HG03565 (cell line): Measurements from ENCODE around the gene SPATA17.

ENCODE experiments used
- ATAC-seq: cut with Tn5 transposase; IDR thresholded peaks from one replicate; pipeline ENCODE4 v1.9.1; 2021; ENCODE audit warnings: mild to moderate bottlenecking, moderate library complexity; ENCODE audit not compliant: unreplicated experiment

The SPATA17 gene

DNA sequence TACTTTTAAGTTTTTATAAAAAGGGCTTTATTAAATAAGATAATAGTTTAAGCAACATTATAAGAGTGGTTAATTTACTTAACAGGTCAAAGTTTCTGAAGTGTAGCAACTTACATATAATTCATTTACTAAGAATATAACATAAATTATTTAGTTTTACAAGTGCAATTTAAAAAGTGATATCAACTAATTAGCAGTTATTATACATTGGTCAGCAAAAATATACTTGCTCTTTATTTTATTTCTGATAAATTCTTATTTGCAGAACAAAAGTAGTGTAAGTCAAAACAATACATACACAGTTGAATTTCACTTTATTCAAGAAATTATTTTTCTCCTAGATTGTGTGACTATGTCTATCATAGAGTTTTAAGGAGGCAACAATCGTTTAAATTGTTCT, 215.6 kb downstream of the SPATA17 start:
- no peak for ATAC-seq

DNA sequence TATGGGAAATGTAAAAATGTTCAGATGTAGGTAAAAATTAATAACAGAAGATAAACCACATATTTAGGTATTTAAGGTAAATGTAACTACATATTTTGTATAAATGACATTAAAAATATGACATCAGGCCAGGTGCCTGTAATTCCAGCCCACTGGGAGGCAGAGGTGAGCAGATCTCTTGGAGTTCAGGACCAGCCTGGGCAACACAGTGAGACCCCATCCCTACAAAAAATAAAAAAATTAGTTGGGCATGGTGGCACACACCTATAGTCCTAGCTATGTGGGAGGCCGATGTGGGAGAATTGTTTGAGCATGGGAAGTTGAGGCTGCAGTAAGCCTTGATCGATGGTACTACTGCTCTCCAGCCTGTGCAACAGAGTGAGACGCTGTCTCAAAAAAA, 216.5 kb downstream of the SPATA17 start:
- no peak for ATAC-seq

DNA sequence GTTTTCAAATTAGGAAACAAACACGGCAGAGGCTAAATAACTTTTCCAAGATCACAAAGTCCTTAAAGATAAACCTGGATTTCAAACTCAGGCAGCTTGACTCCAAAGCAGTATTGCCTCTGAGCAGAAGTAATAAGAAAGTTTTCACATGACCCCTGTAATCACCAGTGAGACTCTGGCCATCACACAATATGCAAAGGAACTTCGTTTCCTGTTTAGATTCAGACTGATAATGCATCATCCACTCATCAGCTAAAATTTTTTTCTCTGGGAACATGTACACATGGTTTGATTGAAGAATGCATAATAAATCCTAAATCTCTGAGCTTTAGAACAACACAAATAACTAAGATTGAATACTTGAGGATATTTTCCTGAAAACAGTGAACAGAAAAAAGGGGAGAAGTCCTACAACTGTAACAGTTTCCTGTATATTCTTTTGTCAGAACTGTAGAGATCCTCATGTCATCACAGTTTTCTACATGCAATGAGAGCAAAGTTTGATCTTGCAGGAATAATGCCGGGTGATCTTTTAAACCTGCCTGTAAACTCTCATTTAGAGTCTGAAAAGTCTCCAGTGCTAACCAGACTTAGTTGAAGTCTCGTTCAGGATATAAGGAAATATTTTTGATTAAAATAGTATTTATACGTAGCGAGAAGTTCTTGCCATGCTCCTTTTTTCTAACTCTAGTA, 225.3 kb downstream of the SPATA17 start:
- ATAC-seq: no peak

DNA sequence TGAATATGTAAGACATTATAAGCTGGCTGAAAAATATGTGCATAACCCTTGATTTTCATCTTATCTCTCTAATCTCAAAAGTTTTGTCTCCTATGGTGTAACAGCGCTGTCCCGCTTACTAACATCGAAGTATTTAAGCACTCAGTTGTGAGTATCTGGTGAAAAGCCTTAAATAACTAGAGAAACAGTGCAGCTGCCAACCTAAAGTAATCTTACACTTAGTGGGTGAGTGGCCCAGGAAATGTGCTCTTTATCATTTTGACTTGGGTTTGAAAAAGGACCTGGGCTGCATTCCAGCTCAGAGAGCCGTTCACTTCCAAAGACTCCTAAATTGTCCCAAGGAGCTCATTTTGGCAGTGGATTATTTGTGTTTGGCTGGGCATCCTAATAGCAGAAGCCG, 225.9 kb downstream of the SPATA17 start:
- no peak for ATAC-seq

DNA sequence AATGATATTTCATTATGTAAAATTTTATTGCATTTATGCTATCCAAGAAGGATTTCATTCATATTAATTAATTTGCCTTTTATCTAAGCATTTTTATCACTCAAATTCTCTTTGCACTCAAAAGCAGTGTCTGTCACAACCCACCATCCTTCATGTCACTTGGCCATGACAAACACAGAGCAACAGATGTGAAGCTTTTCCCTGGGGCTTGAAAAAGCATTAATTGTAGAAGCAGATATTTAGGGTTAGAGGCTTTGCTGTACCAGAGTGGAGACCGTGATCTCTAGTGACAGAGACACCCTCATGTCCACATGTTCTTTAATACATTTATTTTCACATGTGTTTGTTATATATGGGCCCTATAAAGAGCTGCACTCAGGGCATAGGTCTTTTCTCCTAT, 230.5 kb downstream of the SPATA17 start:
- ATAC-seq: no peak

DNA sequence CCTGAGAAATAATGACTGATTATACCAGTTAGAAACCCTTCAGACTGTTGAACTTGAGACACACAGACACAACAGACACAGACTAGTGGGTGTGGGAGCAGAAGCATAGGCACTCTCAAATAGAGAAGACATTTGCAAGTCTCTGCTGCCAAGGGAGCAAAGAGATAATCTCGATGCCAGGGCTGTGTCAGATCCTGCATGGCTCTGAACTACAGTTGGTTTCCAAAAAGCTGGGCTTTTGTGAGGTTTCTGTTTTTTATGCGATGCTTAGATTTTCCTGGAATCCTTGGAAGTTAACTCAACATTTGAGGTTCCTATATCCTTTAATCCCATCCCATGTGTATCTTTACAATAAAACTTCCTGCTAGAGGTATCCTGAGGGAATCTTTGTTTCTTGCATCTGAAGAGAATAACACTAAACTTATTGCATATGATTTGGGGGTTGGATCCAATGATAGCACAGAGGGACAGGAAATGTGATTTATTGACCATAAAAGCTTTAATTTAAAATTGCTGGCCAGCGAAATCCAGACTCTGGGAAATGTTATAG, 236.4 kb downstream of the SPATA17 start:
- ATAC-seq: no peak

DNA sequence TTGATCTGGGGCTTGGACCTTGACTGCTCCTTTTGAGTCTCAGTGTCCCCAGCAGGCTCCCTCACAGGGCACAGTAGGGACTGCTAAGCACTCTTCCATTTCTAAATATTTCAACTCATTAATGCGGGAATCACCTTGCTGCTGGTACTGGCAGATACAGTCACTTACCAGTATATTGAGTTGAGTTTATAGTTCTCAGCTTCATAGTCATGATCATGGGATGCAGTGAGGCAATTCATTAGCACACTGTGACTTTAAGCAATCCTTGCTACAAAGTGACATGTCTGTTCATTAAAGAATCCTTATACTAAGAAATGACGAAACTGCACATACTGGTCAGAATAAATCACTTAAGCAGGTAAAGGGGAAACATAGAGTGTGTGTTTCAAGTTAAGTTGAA, 240.8 kb downstream of the SPATA17 start:
- ATAC-seq: no peak

DNA sequence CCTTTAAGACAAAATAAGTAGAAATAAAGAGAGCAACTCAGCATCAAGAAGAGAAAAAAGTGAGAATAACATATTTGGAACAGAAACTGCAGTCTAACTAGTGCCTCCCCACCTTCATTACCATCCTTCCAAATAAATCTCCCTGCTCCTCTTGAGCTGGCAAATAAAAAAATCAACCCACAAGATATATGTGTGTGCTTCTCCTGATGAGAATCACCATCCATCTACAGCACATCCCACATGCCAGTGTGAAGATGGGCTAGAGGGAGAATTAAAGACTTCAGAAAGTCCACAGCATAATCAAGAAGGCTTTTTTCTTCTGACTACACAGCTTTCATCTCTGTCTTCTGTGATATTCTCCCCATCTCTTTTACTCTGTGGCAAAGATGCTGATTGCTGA, 244.1 kb downstream of the SPATA17 start:
- no peak for ATAC-seq

DNA sequence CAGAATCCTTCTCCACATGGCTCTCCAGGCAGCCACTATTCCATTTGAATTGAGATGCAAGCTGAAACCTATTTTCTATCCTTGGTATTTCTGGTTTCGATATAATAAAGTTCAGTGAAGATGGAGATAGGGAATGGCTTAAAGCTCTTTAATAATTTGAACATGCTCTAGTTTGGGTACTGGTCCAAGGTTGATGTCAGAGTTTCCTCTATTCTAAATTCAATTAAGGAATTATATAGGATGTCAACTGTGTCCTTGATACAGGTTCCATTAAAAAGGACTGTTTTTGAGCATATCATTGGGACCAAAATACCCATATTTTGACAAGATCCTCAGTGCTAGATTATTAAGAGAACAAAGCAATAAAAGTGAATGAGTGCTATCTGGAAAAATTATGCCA, 245.3 kb downstream of the SPATA17 start:
- no peak for ATAC-seq

DNA sequence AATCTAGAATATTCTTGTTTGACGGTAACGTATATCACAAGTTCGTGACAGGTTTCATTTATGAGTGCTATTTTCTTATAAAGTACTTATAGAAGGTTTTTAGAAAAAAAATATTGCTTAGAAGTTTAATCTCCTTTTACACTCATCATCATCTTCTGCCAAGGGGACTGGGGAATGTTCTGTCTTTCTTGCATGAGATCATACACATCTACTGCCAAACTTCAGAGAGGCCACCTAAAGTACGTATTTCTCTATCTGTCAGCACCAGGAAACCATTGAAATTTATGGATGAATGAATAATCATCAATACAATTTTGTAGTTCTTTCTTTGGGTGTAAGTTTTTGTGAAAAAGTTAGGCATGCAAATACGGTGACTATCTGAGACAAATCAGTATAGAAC, 245.8 kb downstream of the SPATA17 start:
- no peak for ATAC-seq

DNA sequence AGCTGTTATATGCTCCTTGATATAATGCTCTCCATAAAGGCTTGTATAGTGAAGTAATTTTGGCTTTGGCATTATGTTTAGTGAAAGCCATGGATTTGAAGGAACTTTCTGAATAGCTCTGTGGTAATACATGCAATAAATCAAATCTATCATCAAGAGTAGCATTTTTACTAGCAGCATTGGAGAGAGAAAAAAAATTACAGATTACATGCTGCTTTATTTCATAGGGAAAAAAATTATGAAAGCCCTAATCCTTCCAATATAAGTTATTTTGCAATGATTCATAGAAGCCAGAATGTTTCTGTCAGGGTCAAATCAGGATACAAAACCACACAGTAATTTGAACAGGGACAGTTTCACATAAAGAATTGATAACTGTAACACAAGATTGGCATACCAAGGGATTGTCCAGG, 250.0 kb downstream of the SPATA17 start:
- ATAC-seq: no peak

DNA sequence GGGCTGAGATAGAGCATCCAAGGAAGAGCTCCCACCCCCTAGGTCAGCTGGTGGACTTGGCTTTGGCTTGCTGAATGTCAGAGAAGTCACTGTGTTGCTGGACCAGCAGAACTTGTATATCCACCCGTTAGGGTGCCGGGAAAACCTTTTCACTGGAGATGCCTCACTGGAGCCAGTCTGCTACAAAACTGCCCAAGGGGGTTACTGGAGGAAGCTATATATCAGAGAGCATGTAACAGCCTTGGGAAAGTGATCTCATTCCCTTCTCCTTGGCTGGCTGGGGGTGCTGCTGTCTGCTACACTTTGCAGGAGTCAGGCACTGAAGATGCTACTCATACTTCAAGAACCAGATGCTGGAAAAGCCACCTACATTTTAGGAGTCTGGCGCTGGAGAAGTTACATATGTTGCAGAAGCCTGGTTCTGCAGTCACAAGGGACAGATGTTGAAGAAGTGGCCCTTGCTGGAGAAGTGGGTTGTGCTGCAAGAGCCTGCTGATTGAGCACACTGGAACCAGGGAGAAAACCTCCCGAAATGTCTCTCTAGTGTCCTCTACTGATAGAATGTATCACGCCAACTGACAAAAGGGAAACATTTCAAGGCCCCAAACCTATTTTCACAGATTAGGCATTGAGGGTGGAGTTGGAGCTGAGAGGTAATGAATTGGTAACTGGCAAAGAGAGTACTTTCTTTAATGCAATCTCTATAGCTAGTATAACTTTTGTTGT, 250.6 kb downstream of the SPATA17 start:
- no peak for ATAC-seq

DNA sequence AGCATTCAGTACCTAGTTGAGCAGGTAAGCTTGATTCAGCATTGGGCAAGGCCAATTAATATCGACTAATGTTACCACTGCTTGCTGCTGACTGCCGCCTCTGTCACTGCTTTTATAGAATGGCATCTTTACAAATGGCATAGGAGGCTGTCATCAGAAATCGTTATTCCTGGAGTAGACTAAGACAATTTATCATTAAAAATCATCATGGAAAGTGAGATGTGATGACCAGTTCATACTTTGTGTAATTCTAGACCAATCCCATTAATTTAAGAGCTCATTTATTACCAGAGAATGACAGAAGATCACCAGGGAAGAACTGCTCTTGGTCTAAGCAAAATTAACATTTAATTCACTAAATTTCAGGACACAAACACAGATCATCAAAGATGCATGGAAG, 254.0 kb downstream of the SPATA17 start:
- ATAC-seq: no peak

DNA sequence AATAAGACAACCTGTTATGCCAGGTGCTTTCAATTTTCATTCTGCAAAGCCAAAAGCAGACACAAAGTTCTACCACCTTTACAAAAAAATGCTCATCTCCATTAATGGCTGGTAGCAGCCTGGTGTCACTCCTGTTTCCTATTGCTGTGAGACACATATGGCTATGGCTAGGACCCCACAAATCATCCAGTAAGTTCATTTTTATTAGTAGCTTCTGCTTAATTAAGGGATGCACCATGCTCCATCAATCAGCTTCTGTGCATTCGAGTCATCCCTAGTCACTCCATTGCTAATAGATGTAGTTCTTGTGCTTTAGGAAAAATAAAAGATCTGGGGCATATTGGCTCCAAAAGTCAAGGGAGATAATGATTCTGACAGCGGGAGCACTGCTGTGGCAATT, 257.2 kb downstream of the SPATA17 start:
- ATAC-seq: no peak

DNA sequence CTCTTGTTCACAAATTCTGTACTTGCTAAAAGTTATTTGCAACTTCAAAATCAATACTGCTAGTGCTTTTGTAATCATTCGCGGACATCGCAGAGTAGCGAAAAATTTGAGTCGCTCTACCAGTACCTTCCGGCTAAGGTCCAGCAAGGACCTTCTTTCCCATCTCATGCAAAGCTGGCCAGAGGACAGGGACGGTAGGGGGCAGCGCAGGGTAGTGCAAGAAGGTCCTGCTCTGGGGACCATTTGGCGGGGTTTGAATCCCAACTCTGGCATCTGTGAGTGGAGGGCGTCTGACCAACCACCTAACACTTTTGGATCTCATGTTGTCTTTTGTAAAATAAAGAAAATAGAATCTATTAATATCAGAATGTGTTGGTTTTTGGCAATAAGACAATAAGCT, 258.3 kb downstream of the SPATA17 start:
- no peak for ATAC-seq

DNA sequence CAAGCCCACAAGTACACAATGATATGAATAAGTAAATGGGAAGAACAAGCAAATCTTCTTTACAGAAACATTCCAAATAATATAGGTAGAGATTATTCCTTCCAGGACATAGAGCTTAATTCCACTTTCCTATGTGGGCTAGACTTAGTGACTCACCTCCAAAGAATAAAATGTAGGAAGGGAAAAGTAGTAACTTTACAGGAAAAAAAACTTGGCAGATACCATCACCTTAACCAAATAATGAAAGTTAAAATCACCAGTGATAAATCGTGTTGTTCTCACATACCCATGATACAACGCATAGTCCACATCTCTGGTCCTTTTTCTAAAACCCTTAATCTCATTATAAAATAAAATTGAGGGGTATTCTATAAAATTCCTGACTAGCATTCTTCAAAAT, 260.8 kb downstream of the SPATA17 start:
- no peak for ATAC-seq

DNA sequence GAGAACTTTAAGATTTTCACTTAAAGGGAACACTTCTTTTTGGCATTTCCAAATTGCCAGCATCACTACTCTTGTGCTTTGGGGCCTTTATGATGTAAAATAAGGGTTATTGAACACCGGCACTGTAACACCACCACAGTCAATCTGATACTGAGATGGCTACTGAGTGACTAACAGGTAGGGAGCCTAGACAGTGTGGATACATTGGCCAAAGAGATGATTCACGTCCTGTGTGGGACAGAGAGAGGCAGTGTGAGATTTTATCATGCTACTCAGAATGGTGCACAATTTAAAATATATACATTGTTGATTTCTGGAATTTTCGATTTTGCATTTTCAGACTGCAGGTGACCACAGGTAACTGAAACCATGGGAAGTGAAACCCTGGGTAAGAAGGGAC, 261.6 kb downstream of the SPATA17 start:
- ATAC-seq: peak; percentile 56

DNA sequence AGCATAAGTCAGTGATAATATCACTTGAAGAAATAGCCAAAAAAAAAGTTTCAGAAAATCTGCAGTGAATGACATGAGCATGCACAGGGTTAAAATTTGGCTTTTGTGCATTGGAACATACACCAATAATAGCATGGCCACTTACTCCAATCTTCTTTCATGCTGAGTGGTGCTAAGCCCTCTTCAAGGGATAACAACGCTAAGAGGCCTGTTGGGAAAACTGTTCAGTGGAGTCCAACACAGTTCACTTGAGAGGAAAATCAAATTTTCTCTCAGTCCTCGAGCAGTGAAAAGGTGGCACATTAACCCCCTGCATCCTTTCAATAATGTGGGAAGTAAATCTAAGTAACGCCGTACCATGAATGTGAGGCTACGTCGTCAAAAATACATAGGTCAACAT, 264.7 kb downstream of the SPATA17 start:
- ATAC-seq: no peak

DNA sequence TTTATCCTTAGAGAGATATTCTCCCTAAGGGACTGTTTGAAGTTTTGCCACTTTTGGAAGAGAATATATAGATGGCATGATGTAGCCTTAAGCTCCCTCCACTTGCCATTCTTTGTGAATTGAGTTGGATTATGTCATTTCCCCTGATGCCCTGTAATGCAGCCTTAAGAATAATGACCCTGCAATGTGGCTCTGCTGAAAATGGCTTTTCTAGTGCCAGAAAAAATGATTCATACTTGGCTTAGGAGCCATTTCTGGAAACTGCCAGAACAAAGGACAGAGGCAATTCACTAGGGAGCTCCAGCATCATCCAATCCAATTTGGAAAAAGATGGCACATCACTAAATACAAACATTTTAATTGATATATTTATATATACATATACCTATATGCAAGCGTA, 265.3 kb downstream of the SPATA17 start:
- ATAC-seq: no peak

DNA sequence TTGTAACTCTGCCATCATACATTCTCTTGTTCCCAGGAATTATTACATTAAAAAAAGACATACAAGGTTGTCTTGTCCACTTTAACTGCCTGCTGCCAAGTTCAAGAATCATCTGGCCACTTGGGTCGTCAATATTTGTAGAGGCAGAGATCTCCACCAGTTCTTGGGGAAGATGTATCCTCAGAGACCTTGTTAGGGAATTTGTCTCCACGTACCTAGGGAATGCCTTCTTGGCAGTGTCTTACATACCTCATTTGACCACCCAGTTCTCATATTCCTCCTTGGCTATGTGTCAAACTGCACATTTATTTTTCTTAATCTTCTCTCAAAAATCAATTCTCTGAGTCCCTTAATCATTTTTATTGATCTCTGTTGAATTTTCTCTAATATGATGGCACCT, 266.0 kb downstream of the SPATA17 start:
- ATAC-seq: no peak

DNA sequence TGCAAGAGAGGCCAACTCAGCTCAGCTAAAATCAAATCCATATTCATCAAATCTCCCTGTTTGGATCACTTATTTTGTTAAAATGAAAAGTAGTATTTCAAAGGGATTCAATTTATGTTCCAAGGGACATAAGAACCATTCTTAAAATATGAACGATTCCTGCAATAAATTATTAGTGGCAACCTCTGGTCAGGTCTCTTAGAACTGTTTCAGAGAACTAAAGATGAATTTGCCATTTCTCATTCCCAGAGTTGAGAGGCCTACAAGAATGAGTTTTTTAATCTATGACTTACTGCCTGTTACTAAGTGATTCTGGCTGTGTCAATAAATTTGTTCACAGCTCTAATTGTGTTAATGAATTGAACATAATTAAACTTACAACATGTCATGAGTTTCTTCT, 268.5 kb downstream of the SPATA17 start:
- no peak for ATAC-seq

DNA sequence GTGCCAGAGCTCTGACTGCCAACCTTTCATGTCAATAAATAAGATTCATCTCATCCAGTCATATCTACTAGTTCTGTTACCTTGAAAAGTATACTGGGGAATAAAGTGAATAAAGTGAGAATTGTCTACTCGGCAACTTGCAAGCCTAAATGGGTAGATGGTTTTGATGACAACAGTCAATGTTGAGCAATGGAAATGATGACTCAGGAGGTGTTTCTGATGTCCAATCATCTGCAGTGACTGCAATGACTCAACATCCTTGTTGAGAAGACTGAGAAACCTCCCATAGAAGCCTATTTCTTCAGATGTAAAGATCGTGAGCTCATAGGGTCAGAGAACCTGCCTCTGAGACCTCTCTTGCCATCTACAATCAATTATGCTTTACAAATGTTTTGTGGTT, 276.4 kb downstream of the SPATA17 start:
- no peak for ATAC-seq

DNA sequence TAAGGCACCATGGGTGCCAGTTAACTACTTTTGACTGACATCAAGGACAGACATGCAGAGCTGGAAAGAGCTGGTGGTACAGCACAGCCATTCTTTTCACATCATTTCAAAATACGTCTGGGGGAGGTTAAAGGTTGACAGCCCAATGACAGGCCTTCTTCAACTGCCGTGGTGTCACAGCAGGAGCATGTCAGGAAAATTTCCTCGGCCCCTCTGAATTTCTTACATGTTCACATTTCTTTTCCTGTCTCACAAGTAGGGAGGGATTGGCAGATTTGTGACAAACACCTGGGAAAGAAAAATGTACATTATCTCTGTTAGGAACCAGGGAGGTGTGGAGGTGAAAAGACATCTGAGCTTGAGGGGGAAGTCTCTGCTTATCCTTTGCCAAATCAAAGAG, 279.1 kb downstream of the SPATA17 start:
- ATAC-seq: no peak
